Skeletal muscle satellite cell (primary cell): ENCODE results near the gene RBFOX2.

Experiments used
- H3K27me3 ChIP-seq: 2 replicates; pipeline ENCODE4 v1.7.0; 2013; ENCODE audit warnings: low read length; ENCODE audit not compliant: control insufficient read depth, insufficient read depth
- H3K36me3 ChIP-seq: 2 replicates; pipeline ENCODE4 v1.7.0; 2013; ENCODE audit warnings: mild to moderate bottlenecking, control low read depth, low read length; ENCODE audit not compliant: insufficient read depth
- H3K4me1 ChIP-seq: 2 replicates; pipeline ENCODE4 v1.7.0; 2013; ENCODE audit warnings: low read length; ENCODE audit not compliant: control insufficient read depth, insufficient read depth
- H3K4me2 ChIP-seq: 2 replicates; pipeline ENCODE4 v1.7.0; 2013; ENCODE audit warnings: mild to moderate bottlenecking, low read length
- H3K4me3 ChIP-seq: 2 replicates; pipeline ENCODE4 v1.7.0; 2013; ENCODE audit warnings: low read length
- H3K9ac ChIP-seq: 2 replicates; pipeline ENCODE4 v1.7.0; 2013; ENCODE audit warnings: mild to moderate bottlenecking, low read depth, low read length, moderate library complexity
- H3K9me3 ChIP-seq: replicated peaks from 2 replicates; pipeline ENCODE4 v1.7.0; 2013; ENCODE audit warnings: mild to moderate bottlenecking, control low read depth, low read length

RBFOX2 gene

GRCh38 chr22:35868938-35869337 is 159.7 kb downstream of the RBFOX2 start:
- no peak overlapping the region for H3K4me2 ChIP-seq
- H3K9me3 ChIP-seq: no peaks in the 10 kb centered on the region

GRCh38 chr22:35866651-35867050 is 162.0 kb downstream of the RBFOX2 start:
- no peak overlapping the region for H3K9ac ChIP-seq
- H3K36me3 ChIP-seq: no peaks in the 10 kb centered on the region
- no peak overlapping the region for H3K4me2 ChIP-seq
- H3K4me3 ChIP-seq: no peak overlapping the region
- H3K27me3 ChIP-seq: no peaks in the 10 kb centered on the region
- H3K9me3 ChIP-seq: no peaks in the 10 kb centered on the region
- peaks cover 11% of the 10 kb centered on the region for H3K4me1 ChIP-seq

More at GRCh38 chr22:35868938-35869337, 159.7 kb downstream of the RBFOX2 start:
- no peaks in the 10 kb centered on the region for H3K27me3 ChIP-seq
- H3K4me3 ChIP-seq: no peak overlapping the region
- H3K9ac ChIP-seq: no peak overlapping the region
- H3K4me1 ChIP-seq: peaks cover 11% of the 10 kb centered on the region
- no peaks in the 10 kb centered on the region for H3K36me3 ChIP-seq

- Histone ChIP-seq H3K4me2 (no peak overlapping the region), H3K27me3 (no peaks in the 10 kb centered on the region), H3K4me3 (no peak overlapping the region), H3K36me3 (no peaks in the 10 kb centered on the region), H3K9ac (no peak overlapping the region), H3K9me3 (no peaks in the 10 kb centered on the region), H3K4me1 (peaks cover 11% of the 10 kb centered on the region)
These were observed 164.0 kb downstream of the RBFOX2 start for GRCh38 chr22:35864545-35865165.

- Histone ChIP-seq H3K9me3 (no peaks in the 10 kb centered on the region), H3K4me2 (no peak overlapping the region), H3K4me3 (no peak overlapping the region), H3K27me3 (no peaks in the 10 kb centered on the region), H3K9ac (no peak overlapping the region), H3K36me3 (no peaks in the 10 kb centered on the region), H3K4me1 (peaks cover 7% of the 10 kb centered on the region)
These were observed 165.2 kb downstream of the RBFOX2 start for GRCh38 chr22:35863432-35863831.

GRCh38 chr22:35862697-35863096 is 165.9 kb downstream of the RBFOX2 start:
- Histone ChIP-seq H3K9ac (no peak overlapping the region), H3K4me1 (peaks cover 7% of the 10 kb centered on the region), H3K4me3 (no peak overlapping the region), H3K9me3 (no peaks in the 10 kb centered on the region), H3K4me2 (no peak overlapping the region), H3K27me3 (no peaks in the 10 kb centered on the region), H3K36me3 (no peaks in the 10 kb centered on the region)

GRCh38 chr22:35861451-35861850 is 167.2 kb downstream of the RBFOX2 start:
- peaks cover under 1% of the 10 kb centered on the region for H3K4me1 ChIP-seq
- no peak overlapping the region for H3K9ac ChIP-seq
- H3K36me3 ChIP-seq: no peaks in the 10 kb centered on the region
- no peaks in the 10 kb centered on the region for H3K9me3 ChIP-seq
- H3K4me2 ChIP-seq: no peak overlapping the region
- no peaks in the 10 kb centered on the region for H3K27me3 ChIP-seq
- no peak overlapping the region for H3K4me3 ChIP-seq

- Histone ChIP-seq H3K4me2 (no peak overlapping the region), H3K4me1 (no peaks in the 10 kb centered on the region), H3K9ac (no peak overlapping the region), H3K4me3 (no peak overlapping the region), H3K36me3 (no peaks in the 10 kb centered on the region), H3K9me3 (no peaks in the 10 kb centered on the region), H3K27me3 (no peaks in the 10 kb centered on the region)
These were observed 167.8 kb downstream of the RBFOX2 start for GRCh38 chr22:35860837-35861236.

GRCh38 chr22:35860087-35860733 is 168.4 kb downstream of the RBFOX2 start:
- Histone ChIP-seq H3K27me3 (no peaks in the 10 kb centered on the region), H3K4me1 (no peaks in the 10 kb centered on the region), H3K36me3 (no peaks in the 10 kb centered on the region), H3K4me3 (no peak overlapping the region), H3K4me2 (no peak overlapping the region), H3K9me3 (no peaks in the 10 kb centered on the region), H3K9ac (no peak overlapping the region)

GRCh38 chr22:35854334-35854733 is 174.3 kb downstream of the RBFOX2 start:
- no peak overlapping the region for H3K9ac ChIP-seq
- H3K4me2 ChIP-seq: no peak overlapping the region
- peaks cover 17% of the 10 kb centered on the region for H3K4me1 ChIP-seq
- no peaks in the 10 kb centered on the region for H3K9me3 ChIP-seq
- no peak overlapping the region for H3K4me3 ChIP-seq
- no peaks in the 10 kb centered on the region for H3K36me3 ChIP-seq
- H3K27me3 ChIP-seq: no peaks in the 10 kb centered on the region

GRCh38 chr22:35852076-35852475 is 176.5 kb downstream of the RBFOX2 start:
- H3K4me1 ChIP-seq: peaks cover 18% of the 10 kb centered on the region
- no peak overlapping the region for H3K4me2 ChIP-seq
- H3K36me3 ChIP-seq: no peaks in the 10 kb centered on the region
- H3K9ac ChIP-seq: no peak overlapping the region
- no peaks in the 10 kb centered on the region for H3K9me3 ChIP-seq
- H3K4me3 ChIP-seq: no peak overlapping the region
- no peaks in the 10 kb centered on the region for H3K27me3 ChIP-seq

- H3K27me3 ChIP-seq: no peaks in the 10 kb centered on the region
- no peaks in the 10 kb centered on the region for H3K9me3 ChIP-seq
- no peak overlapping the region for H3K4me3 ChIP-seq
- H3K9ac ChIP-seq: peak overlapping the region; percentile 7
- peaks cover 18% of the 10 kb centered on the region for H3K4me1 ChIP-seq
- peak overlapping the region; percentile 70 for H3K4me2 ChIP-seq
- H3K36me3 ChIP-seq: no peaks in the 10 kb centered on the region
These were observed 177.8 kb downstream of the RBFOX2 start for GRCh38 chr22:35850831-35851230.

GRCh38 chr22:35846804-35847203 is 181.8 kb downstream of the RBFOX2 start:
- H3K9ac ChIP-seq: no peak overlapping the region
- no peak overlapping the region for H3K4me3 ChIP-seq
- H3K36me3 ChIP-seq: no peaks in the 10 kb centered on the region
- no peaks in the 10 kb centered on the region for H3K9me3 ChIP-seq
- peaks cover 18% of the 10 kb centered on the region for H3K4me1 ChIP-seq
- H3K27me3 ChIP-seq: no peaks in the 10 kb centered on the region
- H3K4me2 ChIP-seq: no peak overlapping the region
